ENCODE results near the gene HGFAC.
"Not testable (repeated sequence)": the region's sequence is repeated elsewhere in the genome, so short reads cannot be mapped to it uniquely, and the experiment has no call there.

The HGFAC gene
- 0 to 0.05 (median 0) reads per million in 3 experiments for total RNA-seq

DNA sequence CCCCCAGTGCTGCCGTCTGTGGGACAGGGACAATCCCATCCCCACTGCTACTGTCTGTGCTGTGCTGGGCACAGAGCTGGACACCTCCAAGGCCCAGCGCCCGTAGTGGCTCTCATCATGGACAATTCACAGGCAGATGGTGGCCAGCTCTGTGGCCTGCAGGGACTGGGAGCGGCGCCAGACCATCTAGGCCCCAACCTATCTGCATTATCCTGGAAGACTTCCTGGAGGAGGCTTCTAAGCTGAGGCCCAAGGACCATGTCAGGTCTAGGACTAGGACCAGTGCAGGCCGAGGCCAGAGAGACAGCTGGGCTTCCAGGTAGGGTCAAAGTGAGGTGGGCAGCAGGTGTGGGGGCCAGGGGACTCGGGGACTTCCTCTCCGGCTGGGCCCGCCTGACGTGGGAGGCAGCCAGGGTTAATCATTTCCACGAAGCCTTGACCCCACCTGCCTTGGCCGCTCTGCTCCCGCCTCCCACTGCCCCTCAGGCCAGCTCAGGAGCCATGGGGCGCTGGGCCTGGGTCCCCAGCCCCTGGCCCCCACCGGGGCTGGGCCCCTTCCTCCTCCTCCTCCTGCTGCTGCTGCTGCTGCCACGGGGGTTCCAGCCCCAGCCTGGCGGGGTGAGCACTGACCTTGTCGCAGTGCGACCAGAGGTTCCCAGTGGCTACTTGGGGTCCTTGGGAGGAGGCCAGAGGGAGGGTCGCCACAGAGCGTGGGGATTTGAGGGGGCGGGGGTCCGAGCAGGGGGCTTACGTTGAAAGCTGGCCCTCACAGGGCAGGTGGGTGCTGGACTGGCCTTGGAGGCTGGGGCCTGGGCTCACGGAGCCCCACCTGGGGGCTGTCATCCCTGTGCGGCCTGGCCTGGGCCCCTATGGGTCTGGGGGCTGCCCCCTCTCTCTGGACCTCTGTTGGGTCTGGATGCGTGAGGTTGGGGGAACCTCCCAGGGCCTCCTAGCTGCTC lies at the start of gene HGFAC:
Gene HGFAC (plus strand): TSS at position 468 of the 959 bp plus-strand sequence. CDS start 34 bp downstream, at position 502.
- no peak for DNase-seq

DNA sequence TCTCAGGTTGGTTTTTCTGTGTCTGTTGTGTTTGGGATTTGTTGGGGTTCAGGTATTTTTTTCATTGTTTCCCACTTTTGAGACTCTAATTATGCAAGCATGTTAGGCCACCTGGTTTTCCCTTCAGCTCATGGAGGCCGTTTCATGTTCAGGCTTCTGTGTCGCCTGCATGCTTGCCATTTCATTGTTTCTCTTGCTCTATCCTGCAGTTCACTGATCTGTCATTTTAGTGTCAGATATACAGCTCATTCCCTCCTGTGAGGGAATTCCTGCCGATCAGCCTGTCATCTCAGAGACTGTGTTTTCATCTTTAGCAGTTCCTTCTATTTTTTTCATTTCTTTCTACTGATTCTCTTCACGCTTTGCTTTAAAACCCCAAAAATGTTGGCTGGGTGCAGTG lies 49.4 kb upstream of the HGFAC start:
- DNase-seq = no peak

DNA sequence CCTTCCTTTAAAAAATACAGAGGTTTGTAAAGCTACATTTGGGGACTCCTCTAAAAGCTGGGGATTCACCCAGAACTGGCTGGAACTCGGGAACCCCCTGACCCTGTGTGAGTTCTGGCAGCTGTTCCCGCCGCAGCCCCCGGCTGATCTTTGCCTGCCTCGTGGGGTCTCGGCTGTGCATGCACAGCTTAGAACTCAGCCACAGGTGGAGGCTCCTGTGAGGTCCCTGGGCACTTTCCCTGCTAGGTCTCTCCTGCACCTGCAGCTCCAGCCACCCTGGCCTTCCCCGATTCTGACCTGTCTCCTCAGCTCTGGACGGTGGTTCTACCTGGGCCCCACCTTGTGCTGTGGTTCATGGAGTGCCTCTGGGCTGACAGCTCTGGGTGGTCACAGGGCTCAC lies 48.6 kb upstream of the HGFAC start:
- no peak for DNase-seq

- no peak for DNase-seq
Observed at GRCh38 chr4:3396600-3396999, 45.2 kb upstream of the HGFAC start.

DNA sequence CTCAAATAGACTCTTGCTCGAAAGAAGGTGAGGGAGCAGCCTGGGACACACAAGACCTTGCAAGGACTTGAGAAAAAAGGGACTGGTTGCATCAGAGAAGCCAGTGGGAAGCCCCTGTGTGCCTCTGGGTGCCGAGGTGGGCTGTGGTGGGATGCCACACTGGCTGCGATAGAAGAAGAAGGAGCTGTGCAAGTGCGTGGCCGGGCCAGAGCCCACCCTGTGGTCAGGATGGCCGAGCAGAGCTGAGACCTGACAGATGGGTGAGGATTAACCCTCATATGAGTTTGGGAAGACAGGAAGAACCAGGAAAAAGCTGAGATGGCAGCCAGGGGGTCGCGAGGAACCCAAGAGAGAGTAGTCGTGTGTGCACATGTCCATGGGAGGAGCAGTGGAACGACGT lies 44.6 kb upstream of the HGFAC start:
- no peak for DNase-seq

DNA sequence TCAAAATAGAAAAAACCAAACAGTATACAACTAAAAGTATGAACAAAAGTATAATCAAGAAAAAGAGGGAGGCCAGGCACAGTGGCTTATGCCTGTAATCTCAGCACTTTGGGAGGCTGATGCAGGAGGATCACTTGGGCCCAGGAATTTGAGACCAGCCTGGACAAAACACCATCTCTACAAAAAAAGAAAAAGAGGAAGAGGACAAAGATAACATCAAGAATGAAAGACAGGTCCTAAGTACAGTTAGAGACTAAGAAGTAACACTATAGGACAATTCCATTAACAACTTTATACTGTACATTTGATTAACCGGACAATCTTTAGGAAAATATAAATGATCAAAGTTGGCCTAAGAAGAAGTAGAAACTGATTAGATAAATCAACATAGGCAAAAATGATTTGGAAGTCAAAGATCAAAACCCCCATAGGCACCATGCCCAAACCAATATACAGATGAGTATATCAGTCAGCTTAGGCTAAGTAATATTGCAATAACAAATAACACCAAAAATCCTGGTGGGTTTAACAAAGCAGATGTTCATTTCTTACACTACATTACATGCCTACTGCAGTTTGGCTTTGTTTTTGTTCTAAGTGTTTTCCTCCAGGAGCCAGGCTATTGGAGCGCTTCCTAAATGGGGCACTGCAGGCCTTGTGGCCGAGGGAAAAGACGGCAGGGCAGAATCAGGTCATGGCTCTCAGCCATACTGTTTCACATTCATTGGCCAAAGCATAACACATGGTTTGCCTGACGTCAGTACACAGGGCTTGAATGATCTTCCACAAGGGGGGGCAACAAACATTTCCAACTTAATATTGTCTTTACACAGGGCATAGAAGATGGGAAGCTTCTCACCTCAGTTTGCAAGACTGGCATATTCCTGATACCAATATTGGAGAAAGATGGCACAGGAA lies 42.2 kb upstream of the HGFAC start:
- no peak for DNase-seq

DNA sequence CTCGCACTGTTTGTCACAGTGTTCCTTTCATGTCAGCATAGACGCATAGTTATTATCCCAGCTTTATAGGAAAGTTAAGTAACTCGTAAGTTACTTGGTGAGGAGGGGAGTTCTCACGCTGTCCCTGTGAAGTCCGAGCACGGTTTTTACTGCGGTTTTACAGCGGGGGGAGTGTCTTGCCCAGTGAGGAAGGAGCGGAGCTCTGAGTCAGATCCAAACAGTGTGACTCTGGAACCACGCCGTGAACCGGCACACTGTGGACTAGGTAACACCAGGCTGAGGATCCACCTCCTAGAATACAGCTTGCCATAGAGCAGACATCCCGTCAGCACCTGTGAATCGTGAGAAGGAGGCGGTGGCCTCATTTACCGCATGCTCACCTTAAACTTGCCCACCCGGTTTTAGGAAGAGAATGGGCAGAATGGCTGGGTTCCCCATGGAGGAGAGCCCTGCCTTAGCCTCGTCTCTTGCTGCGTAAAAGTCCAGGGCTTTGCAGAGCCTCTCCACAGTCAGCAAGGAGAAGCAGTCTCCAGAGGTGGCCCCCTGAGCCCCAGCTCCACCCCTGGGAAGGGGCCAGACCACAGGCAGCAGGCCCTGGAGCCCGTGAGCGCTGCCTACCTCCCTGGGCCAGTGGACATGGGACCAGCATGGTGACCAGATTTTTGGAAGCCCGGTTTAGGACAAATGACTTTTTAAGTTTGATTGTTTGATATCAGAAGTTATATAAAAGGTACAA lies 40.2 kb upstream of the HGFAC start:
- DNase-seq = no peak

- DNase-seq = no peak
Observed at GRCh38 chr4:3402491-3403347, 39.0 kb upstream of the HGFAC start.

GRCh38 chr4:3403348-3403906 lies 38.3 kb upstream of the HGFAC start:
- no peak for DNase-seq

GRCh38 chr4:3404546-3404945 lies 37.2 kb upstream of the HGFAC start:
- DNase-seq = no peak

- DNase-seq = no peak
Observed at GRCh38 chr4:3405176-3405575, 36.6 kb upstream of the HGFAC start.

GRCh38 chr4:3406021-3406420 lies 35.7 kb upstream of the HGFAC start:
- no peak for DNase-seq

- no peak for DNase-seq
Observed at GRCh38 chr4:3406431-3406830, 35.3 kb upstream of the HGFAC start.

DNA sequence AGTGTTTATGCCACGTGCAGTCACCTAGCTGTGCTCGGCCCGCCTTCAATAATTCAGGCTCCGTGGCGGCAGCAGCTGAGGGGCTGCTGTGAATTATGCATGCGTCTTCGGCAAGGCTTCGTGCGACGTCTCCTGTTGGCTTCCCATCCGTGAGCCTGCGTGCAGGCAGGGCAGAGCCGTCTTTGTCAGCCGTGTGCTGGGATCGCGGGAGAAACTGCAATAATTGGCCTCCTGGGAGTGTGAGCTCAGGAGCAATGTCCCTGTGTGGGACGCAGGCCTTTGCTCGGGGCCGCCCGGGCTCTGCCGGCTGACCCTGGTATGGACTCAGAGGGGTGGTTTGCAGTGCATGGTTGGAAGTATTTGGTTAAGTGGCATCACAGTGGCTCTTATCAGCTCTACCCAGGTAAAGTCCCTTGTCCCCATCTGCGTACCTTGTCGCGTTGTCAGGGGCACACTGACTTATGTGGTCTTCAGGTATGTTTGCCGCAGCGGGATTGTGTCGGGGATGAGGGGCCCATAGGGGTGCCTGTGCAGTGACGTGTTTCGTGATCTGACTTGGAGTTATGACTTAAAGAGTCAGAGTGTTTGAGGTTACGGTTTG lies 34.5 kb upstream of the HGFAC start:
- DNase-seq = no peak

- no peak for DNase-seq
Observed at GRCh38 chr4:3407930-3408792, 33.6 kb upstream of the HGFAC start.

DNA sequence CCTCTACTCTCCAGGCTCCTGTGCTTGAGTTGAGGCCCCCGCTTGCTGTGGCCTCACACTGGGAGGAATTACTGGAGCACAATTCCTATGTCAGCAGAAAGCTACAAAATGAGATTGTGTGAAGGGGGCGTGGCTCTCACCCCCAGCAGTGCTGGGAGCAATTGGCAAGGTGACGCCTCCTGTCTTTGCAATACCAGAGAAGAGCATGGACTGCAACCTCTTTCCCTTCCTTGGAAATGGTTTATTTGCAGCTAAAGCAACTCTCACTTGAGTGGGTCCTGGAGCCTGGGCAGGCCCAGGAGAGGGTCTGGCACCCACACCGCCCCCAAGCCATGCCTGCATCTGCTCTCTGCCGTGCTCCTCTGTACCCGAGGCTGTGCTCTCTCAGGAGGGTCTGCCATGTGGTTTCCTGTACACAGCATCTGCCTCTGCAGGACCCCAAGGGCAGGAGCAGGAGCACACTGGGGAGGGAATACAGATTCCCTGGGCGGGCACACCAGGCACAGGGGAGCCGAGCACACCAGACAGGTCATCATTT lies 32.9 kb upstream of the HGFAC start:
- no peak for DNase-seq

- no peak for DNase-seq
Observed at GRCh38 chr4:3409571-3410091, 32.1 kb upstream of the HGFAC start.

DNA sequence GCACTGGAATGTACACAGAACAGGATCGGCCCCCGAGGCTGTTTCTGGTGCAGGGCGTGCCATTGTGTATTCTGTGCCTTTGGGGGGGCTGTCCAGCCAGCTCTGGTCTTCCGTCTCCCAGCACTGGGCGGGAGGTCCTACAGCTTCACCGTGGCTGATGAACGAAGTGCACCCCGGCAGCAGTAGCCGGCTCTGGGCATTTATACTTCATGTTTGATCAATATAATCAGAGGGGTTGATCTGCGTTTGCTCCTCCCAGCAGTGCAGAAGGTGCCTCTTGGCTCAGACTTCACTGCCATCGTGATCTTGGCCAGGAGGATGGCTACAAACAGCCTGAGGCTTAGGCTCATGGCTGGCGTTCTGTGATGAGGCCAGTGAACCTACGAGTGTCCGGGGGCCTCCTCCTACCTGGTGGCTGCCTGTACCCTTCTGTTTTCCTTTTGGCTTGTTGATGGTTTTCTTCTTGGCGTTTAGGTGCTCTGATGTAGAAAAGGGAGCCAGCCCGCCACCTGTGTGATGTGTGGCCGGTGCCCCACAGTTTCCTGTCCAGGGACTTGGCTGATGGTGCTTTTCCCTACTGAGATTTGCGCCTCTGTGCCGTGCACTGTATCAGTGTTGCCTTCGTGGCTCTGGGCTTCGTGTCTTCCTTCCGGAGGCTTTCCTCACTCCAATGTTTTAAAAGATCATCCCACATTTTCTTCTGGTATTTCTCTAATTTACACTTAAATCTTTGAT lies 31.2 kb upstream of the HGFAC start:
- no peak for DNase-seq

DNA sequence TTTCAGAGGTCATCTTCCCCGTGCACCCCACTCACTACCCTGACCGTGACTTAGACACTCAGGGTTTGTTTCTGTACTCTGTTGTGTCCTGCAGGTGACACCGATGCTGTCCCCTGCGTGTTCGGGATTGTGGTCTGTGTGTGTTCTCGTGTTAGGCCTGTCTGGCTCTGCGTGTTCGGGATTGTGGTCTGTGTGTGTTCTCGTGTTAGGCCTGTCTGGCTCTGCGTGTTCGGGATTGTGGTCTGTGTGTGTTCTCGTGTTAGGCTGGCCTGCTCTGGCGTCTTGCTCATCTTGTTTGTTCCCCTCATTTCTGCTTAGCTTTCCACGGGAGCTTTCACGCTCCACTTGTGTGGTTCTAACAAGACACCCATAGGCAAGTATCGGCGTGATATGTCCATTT lies 30.6 kb upstream of the HGFAC start:
- DNase-seq = not testable (repeated sequence)
